ENCODE measurements around the gene SMIM12. TPM values are rescaled to one million over a fixed set of nuclear protein-coding genes. Genes with fewer than 3 reads are reported as not detected.
A peak's percentile ranks its signal among the peaks of the same experiment; 100 is the strongest.

SMIM12 gene, protein sequence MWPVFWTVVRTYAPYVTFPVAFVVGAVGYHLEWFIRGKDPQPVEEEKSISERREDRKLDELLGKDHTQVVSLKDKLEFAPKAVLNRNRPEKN
- 46.6 TPM for total RNA-seq (2013)
- 100 to 1,000 TPM in 1 of 3 donors, 10 to 100 TPM in 2; 31.8 to 121 (median 93.7) TPM for polyA plus RNA-seq
- 14.4 and 41.4 TPM in 2 replicates for polyA minus RNA-seq
- total RNA-seq, result 17.0 to 47.0 (median 32.4) reads per million in 11 experiments

DNA sequence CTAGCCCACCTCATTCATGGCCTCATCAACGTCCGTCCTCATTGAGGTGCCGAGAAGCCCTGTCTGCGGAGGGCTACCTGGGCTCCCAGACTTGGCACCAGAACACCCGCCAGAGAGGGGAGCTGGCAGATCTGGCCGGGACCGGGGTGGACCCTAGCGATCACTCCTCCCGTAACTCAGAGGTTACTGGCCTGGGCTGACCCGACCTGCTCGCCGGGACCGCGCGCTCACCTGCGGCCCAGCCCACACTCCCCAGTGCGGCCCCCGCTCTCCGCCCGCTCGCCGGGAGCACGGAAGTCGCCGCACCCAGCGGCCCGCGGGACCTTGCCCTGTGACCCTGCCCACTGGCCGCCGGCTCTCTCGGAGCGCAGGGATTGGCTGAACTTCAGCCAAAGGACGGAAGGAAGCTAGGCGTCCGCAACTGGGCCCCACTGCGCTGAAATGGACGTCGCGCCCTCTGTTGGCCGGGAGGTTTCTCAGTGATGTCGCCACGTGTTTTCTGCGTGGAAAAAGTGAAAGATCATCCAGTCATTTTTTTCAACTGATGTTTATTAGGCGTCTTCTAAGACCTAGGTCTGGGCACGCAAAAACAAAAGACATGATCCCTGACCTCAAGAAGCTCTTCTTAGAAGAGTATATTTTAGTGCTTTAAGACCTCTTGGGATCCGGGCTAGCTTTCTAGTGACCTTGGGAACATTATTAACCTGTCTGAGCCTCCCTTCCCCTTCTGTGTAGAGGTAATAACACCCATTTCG lies at the start of gene SMIM12:
Gene SMIM12 (minus strand): TSS at position 304 of the 755 bp plus-strand sequence. CDS start 3,772 bp downstream, outside the sequence.
- TF ChIP-seq, protein P1, sequence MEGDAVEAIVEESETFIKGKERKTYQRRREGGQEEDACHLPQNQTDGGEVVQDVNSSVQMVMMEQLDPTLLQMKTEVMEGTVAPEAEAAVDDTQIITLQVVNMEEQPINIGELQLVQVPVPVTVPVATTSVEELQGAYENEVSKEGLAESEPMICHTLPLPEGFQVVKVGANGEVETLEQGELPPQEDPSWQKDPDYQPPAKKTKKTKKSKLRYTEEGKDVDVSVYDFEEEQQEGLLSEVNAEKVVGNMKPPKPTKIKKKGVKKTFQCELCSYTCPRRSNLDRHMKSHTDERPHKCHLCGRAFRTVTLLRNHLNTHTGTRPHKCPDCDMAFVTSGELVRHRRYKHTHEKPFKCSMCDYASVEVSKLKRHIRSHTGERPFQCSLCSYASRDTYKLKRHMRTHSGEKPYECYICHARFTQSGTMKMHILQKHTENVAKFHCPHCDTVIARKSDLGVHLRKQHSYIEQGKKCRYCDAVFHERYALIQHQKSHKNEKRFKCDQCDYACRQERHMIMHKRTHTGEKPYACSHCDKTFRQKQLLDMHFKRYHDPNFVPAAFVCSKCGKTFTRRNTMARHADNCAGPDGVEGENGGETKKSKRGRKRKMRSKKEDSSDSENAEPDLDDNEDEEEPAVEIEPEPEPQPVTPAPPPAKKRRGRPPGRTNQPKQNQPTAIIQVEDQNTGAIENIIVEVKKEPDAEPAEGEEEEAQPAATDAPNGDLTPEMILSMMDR (IDR thresholded peaks at IDR 0.05), result peak; percentile 88
- Histone ChIP-seq H3K27me3 (ENCODE audit: control insufficient read depth in 2 of 2, insufficient read depth in 2 of 2, low read length in 2 of 2) (no peaks in the 10 kb centered on the region), H3K4me2 (replicated peaks; ENCODE audit: extremely low read depth, low read length, poor library complexity, severe bottlenecking) (peak within 1 kb of the TSS; percentile 93), H3K9ac (ENCODE audit: insufficient read depth, low read length, poor library complexity, severe bottlenecking) (peak within 1 kb of the TSS; percentile 88), H3K79me2 (ENCODE audit: insufficient read depth, low read length) (peaks cover 42% of the 10 kb centered on the region), H2AFZ (ENCODE audit: insufficient read depth, low read depth, low read length, poor library complexity, severe bottlenecking) (peak within 1 kb of the TSS; percentile 89), H3K9me3 (replicated peaks in 1 of 2; ENCODE audit: control insufficient read depth in 1 of 2, insufficient read depth in 1 of 2, low read length in 2 of 2) (no peaks in the 10 kb centered on the region), H3K36me3 (replicated peaks in 1 of 2; ENCODE audit: control insufficient read depth in 1 of 2, insufficient read depth in 2 of 2, low read length in 2 of 2) (peaks cover 13 to 19% of the 10 kb centered on the region in 2 donors), H4K20me1 (ENCODE audit: insufficient read depth, low read length) (peaks cover 37% of the 10 kb centered on the region), H3K27ac (ENCODE audit: low read depth in 1 of 2, low read length in 2 of 2) (peak within 1 kb of the TSS; percentile 74 to 90), H3K4me3 (replicated peaks in 1 of 3; ENCODE audit: low read depth in 2 of 3, low read length in 3 of 3) (peak within 1 kb of the TSS; percentile 92 to 94 (median 93)), H3K4me1 (ENCODE audit: control insufficient read depth in 1 of 2, insufficient read depth in 2 of 2, low read length in 2 of 2) (peaks cover 19 to 24% of the 10 kb centered on the region in 2 donors)
- H3K4me3 Mint-ChIP-seq, result peak within 1 kb of the TSS; percentile 92 to 99
- H3K9me3 Mint-ChIP-seq, result no peaks in the 10 kb centered on the region
- peaks cover 3 to 5% (median 5%) of the 10 kb centered on the region in 3 donors for H3K27me3 Mint-ChIP-seq (ENCODE audit: low read depth in 3 of 3)
- H3K27ac Mint-ChIP-seq, result peak within 1 kb of the TSS; percentile 87 to 96 (median 93)
- under 1% methylated on average over 38 of the region's 47 CpGs for WGBS (ENCODE audit: insufficient coverage)
- peaks cover 29% of the 10 kb centered on the region for H3K4me1 Mint-ChIP-seq
- intact Hi-C loops (cut with micrococcal nuclease), result loop anchor here (10.0 kb wide), 2 partner anchors 175 to 335 kb away; partner anchors contain the start of genes SFPQ (in 1 of the 2) and ZMYM6 (in 1 of the 2)
- peaks cover 14 to 16% of the 10 kb centered on the region in 2 donors for H3K36me3 Mint-ChIP-seq
- peak; percentile 91 to 93 (median 92) for DNase-seq

DNA sequence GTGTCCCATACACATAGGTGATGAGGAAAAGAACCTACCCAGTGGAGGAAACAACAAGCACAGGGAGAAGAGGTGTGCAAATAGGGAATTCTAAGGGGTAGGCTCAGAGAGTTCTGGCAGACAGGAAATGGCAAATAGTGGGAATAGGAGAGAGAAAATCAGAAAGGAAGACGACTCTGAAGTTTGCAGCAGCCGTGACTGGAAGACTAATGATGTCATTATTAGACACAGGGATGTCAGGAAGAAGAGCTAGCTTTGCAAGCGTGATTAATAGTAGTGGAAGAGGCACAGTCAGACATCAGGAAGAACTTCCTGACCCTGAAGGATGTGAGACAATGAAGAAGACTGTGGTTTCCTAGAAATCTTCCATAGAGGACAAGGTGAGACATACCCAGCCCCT lies 48.8 kb upstream of the SMIM12 start:
- no peak overlapping the region for H3K4me2 ChIP-seq (replicated peaks; ENCODE audit: extremely low read depth, low read length, poor library complexity, severe bottlenecking)
- intact Hi-C loops (cut with micrococcal nuclease), result no loop called here
- no peaks in the 10 kb centered on the region for H3K27me3 ChIP-seq (ENCODE audit: control insufficient read depth in 2 of 2, insufficient read depth in 2 of 2, low read length in 2 of 2)
- Mint-ChIP-seq H3K27me3 (ENCODE audit: low read depth in 3 of 3) (peaks cover 4 to 15% (median 15%) of the 10 kb centered on the region in 3 donors), H3K9me3 (peaks cover 0 to 2% (median 0%) of the 10 kb centered on the region in 7 donors), H3K27ac (no peak overlapping the region), H3K36me3 (no peaks in the 10 kb centered on the region), H3K4me1 (no peaks in the 10 kb centered on the region), H3K4me3 (no peak overlapping the region)
- no peak overlapping the region for H3K4me3 ChIP-seq (replicated peaks in 1 of 3; ENCODE audit: low read depth in 2 of 3, low read length in 3 of 3)
- 94% methylated on average over 2 of the region's 3 CpGs for WGBS (ENCODE audit: insufficient coverage)
- H3K4me1 ChIP-seq (ENCODE audit: control insufficient read depth in 1 of 2, insufficient read depth in 2 of 2, low read length in 2 of 2), result no peaks in the 10 kb centered on the region
- no peak for DNase-seq
- no peaks in the 10 kb centered on the region for H4K20me1 ChIP-seq (ENCODE audit: insufficient read depth, low read length)
- no peak overlapping the region for H3K9ac ChIP-seq (ENCODE audit: insufficient read depth, low read length, poor library complexity, severe bottlenecking)
- no peaks in the 10 kb centered on the region for H3K79me2 ChIP-seq (ENCODE audit: insufficient read depth, low read length)
- no peaks in the 10 kb centered on the region for H3K9me3 ChIP-seq (replicated peaks in 1 of 2; ENCODE audit: control insufficient read depth in 1 of 2, insufficient read depth in 1 of 2, low read length in 2 of 2)
- TF ChIP-seq, protein P1 (IDR thresholded peaks at IDR 0.05), result no peak
- H3K27ac ChIP-seq (ENCODE audit: low read depth in 1 of 2, low read length in 2 of 2), result no peak overlapping the region
- no peaks in the 10 kb centered on the region for H3K36me3 ChIP-seq (replicated peaks in 1 of 2; ENCODE audit: control insufficient read depth in 1 of 2, insufficient read depth in 2 of 2, low read length in 2 of 2)
- no peak overlapping the region for H2AFZ ChIP-seq (ENCODE audit: insufficient read depth, low read depth, low read length, poor library complexity, severe bottlenecking)
